ENCODE measurements around the gene APLP1. TPM values are rescaled to one million over a fixed set of nuclear protein-coding genes. Genes with fewer than 3 reads are reported as not detected.

The APLP1 gene
- total and polyA plus RNA-seq, 2 experiments from 2014 or later: 10.6 to 16.8 TPM

DNA sequence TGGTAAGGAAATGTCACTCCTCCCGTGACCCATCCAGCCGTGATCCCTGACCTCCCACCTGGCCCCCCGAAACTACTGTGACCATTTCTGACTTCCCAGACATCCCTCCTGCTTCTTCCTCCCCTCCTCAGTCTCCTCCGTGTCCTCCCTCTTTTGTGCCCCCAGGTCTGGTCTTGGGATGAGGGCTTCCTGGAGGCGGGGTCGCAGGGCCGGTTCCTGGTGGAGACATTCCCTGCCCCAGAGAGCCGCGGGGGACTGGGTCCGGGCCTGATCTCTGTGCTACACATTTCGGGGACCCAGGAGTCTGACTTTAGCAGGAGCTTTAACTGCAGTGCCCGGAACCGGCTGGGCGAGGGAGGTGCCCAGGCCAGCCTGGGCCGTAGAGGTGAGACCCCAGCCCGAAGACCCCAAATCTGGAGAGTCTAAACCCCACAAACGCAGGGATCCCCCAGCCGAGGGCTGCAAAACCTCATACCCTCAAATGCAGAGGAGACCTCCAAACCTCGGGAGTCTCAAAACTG is 6.7 kb upstream of the APLP1 start:
- no peaks in the 10 kb centered on the region for H3K79me2 ChIP-seq (ENCODE audit: insufficient read depth)
- no peaks in the 10 kb centered on the region for H3K9me3 ChIP-seq (ENCODE audit: low read depth)
- no peak overlapping the region for H3K4me3 ChIP-seq
- 17 to 20% methylated on average over 19 of the region's 19 CpGs for WGBS, 2 experiments (ENCODE audit: low coverage in 1 of 2, low lambda C conversion rate in 2 of 2, missing lambda C conversion rate in 2 of 2)
- no peak overlapping the region for H3K9ac ChIP-seq
- no peak overlapping the region for H2AFZ ChIP-seq
- no peaks in the 10 kb centered on the region for H3F3A ChIP-seq (ENCODE audit: insufficient read depth)
- no peaks in the 10 kb centered on the region for H4K20me1 ChIP-seq (ENCODE audit: insufficient read depth)
- H3K4me1 ChIP-seq (ENCODE audit: insufficient read depth): no peaks in the 10 kb centered on the region
- in situ Hi-C loops (cut with MboI): no loop called here
- DNase-seq: no peak
- no peak for TF ChIP-seq EZH2phosphoT487 (IDR thresholded peaks at IDR 0.05; ENCODE audit: insufficient read depth, low read depth)
- no peak for TF ChIP-seq EZH2 (IDR thresholded peaks at IDR 0.05; ENCODE audit: insufficient read depth, poor library complexity, severe bottlenecking)
- no peak overlapping the region for H3K4me2 ChIP-seq (ENCODE audit: unreplicated experiment)
- H3K9me2 ChIP-seq (ENCODE audit: insufficient read depth): no peaks in the 10 kb centered on the region
- no peaks in the 10 kb centered on the region for H3K36me3 ChIP-seq (ENCODE audit: low read depth)
- peaks cover 46% of the 10 kb centered on the region for H3K27me3 ChIP-seq (replicated peaks; ENCODE audit: insufficient read depth)
- H3K27ac ChIP-seq: no peak overlapping the region

DNA sequence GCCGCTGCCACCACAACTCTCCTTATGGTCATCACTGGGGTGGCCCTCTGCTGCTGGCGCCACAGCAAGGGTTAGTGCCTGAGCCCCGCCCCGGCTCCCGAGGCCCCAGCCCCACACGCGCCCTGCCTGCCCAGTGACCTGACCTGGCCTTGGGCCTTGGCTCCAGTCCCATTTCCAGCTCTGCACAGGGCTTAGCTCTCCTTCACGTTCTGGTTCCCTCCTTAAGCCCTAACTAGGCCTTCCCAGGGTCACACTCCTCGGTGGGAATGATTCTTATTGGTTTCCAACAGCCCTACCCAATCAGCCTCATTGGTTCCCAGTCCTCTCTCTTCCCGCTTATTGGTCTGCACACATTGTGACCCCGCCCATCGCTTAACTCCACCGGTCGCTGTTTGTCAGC is 5.8 kb upstream of the APLP1 start:
- Histone ChIP-seq H3F3A (ENCODE audit: insufficient read depth) (no peaks in the 10 kb centered on the region), H3K4me1 (ENCODE audit: insufficient read depth) (no peaks in the 10 kb centered on the region), H3K27me3 (replicated peaks; ENCODE audit: insufficient read depth) (peaks cover 38% of the 10 kb centered on the region), H3K9ac (no peak overlapping the region), H3K36me3 (ENCODE audit: low read depth) (no peaks in the 10 kb centered on the region), H4K20me1 (ENCODE audit: insufficient read depth) (no peaks in the 10 kb centered on the region), H3K9me2 (ENCODE audit: insufficient read depth) (no peaks in the 10 kb centered on the region), H3K4me2 (ENCODE audit: unreplicated experiment) (no peak overlapping the region), H3K27ac (no peak overlapping the region), H3K9me3 (ENCODE audit: low read depth) (no peaks in the 10 kb centered on the region), H3K4me3 (no peak overlapping the region), H2AFZ (no peak overlapping the region), H3K79me2 (ENCODE audit: insufficient read depth) (no peaks in the 10 kb centered on the region)
- TF ChIP-seq EZH2phosphoT487 (IDR thresholded peaks at IDR 0.05; ENCODE audit: insufficient read depth, low read depth) (no peak), EZH2 (IDR thresholded peaks at IDR 0.05; ENCODE audit: insufficient read depth, poor library complexity, severe bottlenecking) (no peak)
- no peak for DNase-seq
- in situ Hi-C loops (cut with MboI): no loop called here
- 57 to 58% methylated on average over 12 to 14 of the region's 14 CpGs for WGBS, 2 experiments (ENCODE audit: low coverage in 1 of 2, low lambda C conversion rate in 2 of 2, missing lambda C conversion rate in 2 of 2)

DNA sequence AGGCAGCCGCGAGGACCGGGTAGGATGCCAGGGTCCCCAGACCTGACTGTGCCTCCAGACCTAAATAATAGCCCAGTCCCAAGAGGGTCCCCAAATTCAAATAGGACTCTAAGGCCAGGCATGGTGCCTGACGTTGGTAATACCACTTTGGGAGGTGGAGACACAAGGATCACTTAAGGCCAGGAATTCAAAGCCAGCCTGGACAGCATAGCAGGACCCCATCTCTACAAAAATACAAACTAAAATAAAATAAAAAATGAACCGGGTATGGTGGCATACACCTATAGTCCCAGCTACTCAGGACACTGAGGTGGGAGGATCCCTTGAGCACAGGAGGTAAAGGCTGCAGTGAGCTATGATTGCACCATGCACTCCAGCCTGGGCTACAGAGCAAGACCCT is 5.4 kb upstream of the APLP1 start:
- no peak overlapping the region for H3K27ac ChIP-seq
- no peak for DNase-seq
- no peaks in the 10 kb centered on the region for H3K4me1 ChIP-seq (ENCODE audit: insufficient read depth)
- H3K9ac ChIP-seq: no peak overlapping the region
- no peak overlapping the region for H2AFZ ChIP-seq
- no peaks in the 10 kb centered on the region for H3K9me2 ChIP-seq (ENCODE audit: insufficient read depth)
- no peaks in the 10 kb centered on the region for H3K9me3 ChIP-seq (ENCODE audit: low read depth)
- no peaks in the 10 kb centered on the region for H3K79me2 ChIP-seq (ENCODE audit: insufficient read depth)
- TF ChIP-seq EZH2 (IDR thresholded peaks at IDR 0.05; ENCODE audit: insufficient read depth, poor library complexity, severe bottlenecking) (no peak), EZH2phosphoT487 (IDR thresholded peaks at IDR 0.05; ENCODE audit: insufficient read depth, low read depth) (no peak)
- H3F3A ChIP-seq (ENCODE audit: insufficient read depth): no peaks in the 10 kb centered on the region
- H4K20me1 ChIP-seq (ENCODE audit: insufficient read depth): no peaks in the 10 kb centered on the region
- no peaks in the 10 kb centered on the region for H3K36me3 ChIP-seq (ENCODE audit: low read depth)
- H3K27me3 ChIP-seq (replicated peaks; ENCODE audit: insufficient read depth): peaks cover 33% of the 10 kb centered on the region
- in situ Hi-C loops (cut with MboI): no loop called here
- WGBS, 2 experiments (ENCODE audit: low coverage in 1 of 2, low lambda C conversion rate in 2 of 2, missing lambda C conversion rate in 2 of 2): 59 to 60% methylated on average over 5 of the region's 5 CpGs
- H3K4me3 ChIP-seq: no peak overlapping the region
- H3K4me2 ChIP-seq (ENCODE audit: unreplicated experiment): no peak overlapping the region

DNA sequence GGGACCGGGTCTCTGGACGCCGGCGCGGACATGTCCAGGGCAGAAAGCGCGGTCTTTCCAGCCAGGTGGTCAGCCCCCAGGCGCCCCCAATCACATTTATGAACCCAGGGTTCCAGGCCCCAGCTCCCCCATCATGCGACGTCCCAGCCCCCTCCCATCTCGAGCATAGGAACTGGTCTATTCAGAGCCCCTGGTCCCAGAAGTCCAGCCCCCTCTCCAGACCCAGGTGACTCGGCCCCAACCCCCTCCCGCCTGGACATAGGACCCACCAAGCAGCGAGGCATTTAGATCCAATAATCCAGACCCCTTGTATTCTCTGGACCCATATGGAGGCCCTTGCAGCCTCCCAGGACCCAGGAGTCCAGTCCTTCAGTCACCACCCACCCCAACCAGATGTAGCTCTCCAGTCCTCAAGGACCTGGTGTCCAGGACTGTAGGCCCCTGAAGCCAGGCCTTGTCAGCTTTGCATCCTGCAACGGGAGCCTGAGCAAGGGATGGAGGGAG is 501 bp downstream of the APLP1 start:
- H3K27ac ChIP-seq: no peak overlapping the region
- H3K79me2 ChIP-seq (ENCODE audit: insufficient read depth): no peaks in the 10 kb centered on the region
- WGBS, 2 experiments (ENCODE audit: low coverage in 1 of 2, low lambda C conversion rate in 2 of 2, missing lambda C conversion rate in 2 of 2): 11 to 18% methylated on average over 4 to 8 of the region's 15 CpGs
- H3K9me3 ChIP-seq (ENCODE audit: low read depth): no peaks in the 10 kb centered on the region
- no peaks in the 10 kb centered on the region for H3F3A ChIP-seq (ENCODE audit: insufficient read depth)
- no peaks in the 10 kb centered on the region for H3K4me1 ChIP-seq (ENCODE audit: insufficient read depth)
- H3K9ac ChIP-seq: no peak overlapping the region
- H3K27me3 ChIP-seq (replicated peaks; ENCODE audit: insufficient read depth): no peaks in the 10 kb centered on the region; the same call in 1 of the 2 replicates
- H3K9me2 ChIP-seq (ENCODE audit: insufficient read depth): no peaks in the 10 kb centered on the region
- DNase-seq: no peak
- peak overlapping the region; percentile 52 for H2AFZ ChIP-seq
- no peaks in the 10 kb centered on the region for H4K20me1 ChIP-seq (ENCODE audit: insufficient read depth)
- H3K36me3 ChIP-seq (ENCODE audit: low read depth): no peaks in the 10 kb centered on the region
- H3K4me2 ChIP-seq (ENCODE audit: unreplicated experiment): peak overlapping the region; percentile 55
- TF ChIP-seq EZH2 (IDR thresholded peaks at IDR 0.05; ENCODE audit: insufficient read depth, poor library complexity, severe bottlenecking) (no peak), EZH2phosphoT487 (IDR thresholded peaks at IDR 0.05; ENCODE audit: insufficient read depth, low read depth) (no peak)
- in situ Hi-C loops (cut with MboI): no loop called here
- H3K4me3 ChIP-seq: peak overlapping the region; percentile 63

Data from GM23248 (cell line).